Neural cell (in vitro differentiated cells): Measurements from ENCODE around the gene MT1M.

Source experiments
- EP300 ChIP-seq: fragments of 450-650 bp; conservative IDR thresholded peaks from 2 replicates; pipeline ENCODE4 v1.6.1; 2014; ENCODE audit warnings: antibody characterized with exemption, mild to moderate bottlenecking, moderate library complexity; ENCODE audit not compliant: poor library complexity, severe bottlenecking
- EZH2 ChIP-seq: fragments of 200-600, 300-800 bp; shearing (Covaris generic), sonication (generic); IDR thresholded peaks from 2 replicates; pipeline ENCODE4 v1.6.1; 2014; ENCODE audit warnings: antibody characterized with exemption, low read length, borderline replicate concordance, mild to moderate bottlenecking; ENCODE audit not compliant: insufficient read depth, poor library complexity, severe bottlenecking
- MXI1 ChIP-seq: fragments of 450-650 bp; conservative IDR thresholded peaks from 2 replicates; pipeline ENCODE4 v1.6.1; 2014; ENCODE audit warnings: antibody characterized with exemption, mild to moderate bottlenecking; ENCODE audit not compliant: poor library complexity, severe bottlenecking
- POLR2AphosphoS5 ChIP-seq: IDR thresholded peaks from 2 replicates; pipeline ENCODE4 v1.6.1; 2012
- RAD21 ChIP-seq: fragments of 450-650 bp; conservative IDR thresholded peaks from 2 replicates; pipeline ENCODE4 v1.6.1; 2014; ENCODE audit warnings: antibody characterized with exemption, mild to moderate bottlenecking, moderate library complexity
- SMC3 ChIP-seq: fragments of 450-650 bp; conservative IDR thresholded peaks from 2 replicates; pipeline ENCODE4 v1.6.1; 2014; ENCODE audit warnings: antibody characterized with exemption, mild to moderate bottlenecking, moderate library complexity; ENCODE audit not compliant: poor library complexity
- TAF1 ChIP-seq: IDR thresholded peaks from 2 replicates; pipeline ENCODE4 v1.6.1; 2012; ENCODE audit warnings: low read depth
- TF ChIP-seq, protein P1 (sequence below): fragments of 450-650 bp; IDR thresholded peaks from 2 replicates; pipeline ENCODE4 v1.5.1; 2014; ENCODE audit warnings: antibody characterized with exemption, mild to moderate bottlenecking, moderate library complexity; ENCODE audit not compliant: poor library complexity, severe bottlenecking
- TF ChIP-seq, protein P2 (sequence below): IDR thresholded peaks from 2 replicates; pipeline ENCODE4 v1.6.1; 2012; ENCODE audit warnings: borderline replicate concordance

DNA sequence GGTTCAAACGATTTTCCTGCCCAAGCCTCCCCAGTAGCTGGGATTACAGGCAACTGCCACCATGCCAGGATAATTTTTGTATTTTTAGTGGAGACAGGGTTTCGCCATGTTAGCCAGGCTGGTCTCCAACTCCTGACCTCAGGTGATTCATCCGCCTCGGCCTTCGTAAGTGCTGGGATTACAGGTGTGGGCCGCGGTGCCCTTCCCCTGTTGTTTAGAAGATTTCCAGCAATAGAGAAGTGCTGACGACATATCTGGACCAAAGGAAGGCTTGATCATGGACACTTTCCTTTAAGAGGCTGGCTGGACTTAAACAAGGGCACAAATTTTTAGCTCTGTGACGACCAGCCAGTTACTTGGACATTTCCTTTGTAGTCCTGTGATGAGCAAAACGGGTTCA lies 1.3 kb upstream of the MT1M start:
- no peak for TF ChIP-seq TAF1
- TF ChIP-seq, protein P1, sequence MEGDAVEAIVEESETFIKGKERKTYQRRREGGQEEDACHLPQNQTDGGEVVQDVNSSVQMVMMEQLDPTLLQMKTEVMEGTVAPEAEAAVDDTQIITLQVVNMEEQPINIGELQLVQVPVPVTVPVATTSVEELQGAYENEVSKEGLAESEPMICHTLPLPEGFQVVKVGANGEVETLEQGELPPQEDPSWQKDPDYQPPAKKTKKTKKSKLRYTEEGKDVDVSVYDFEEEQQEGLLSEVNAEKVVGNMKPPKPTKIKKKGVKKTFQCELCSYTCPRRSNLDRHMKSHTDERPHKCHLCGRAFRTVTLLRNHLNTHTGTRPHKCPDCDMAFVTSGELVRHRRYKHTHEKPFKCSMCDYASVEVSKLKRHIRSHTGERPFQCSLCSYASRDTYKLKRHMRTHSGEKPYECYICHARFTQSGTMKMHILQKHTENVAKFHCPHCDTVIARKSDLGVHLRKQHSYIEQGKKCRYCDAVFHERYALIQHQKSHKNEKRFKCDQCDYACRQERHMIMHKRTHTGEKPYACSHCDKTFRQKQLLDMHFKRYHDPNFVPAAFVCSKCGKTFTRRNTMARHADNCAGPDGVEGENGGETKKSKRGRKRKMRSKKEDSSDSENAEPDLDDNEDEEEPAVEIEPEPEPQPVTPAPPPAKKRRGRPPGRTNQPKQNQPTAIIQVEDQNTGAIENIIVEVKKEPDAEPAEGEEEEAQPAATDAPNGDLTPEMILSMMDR = no peak
- TF ChIP-seq, protein P2, sequence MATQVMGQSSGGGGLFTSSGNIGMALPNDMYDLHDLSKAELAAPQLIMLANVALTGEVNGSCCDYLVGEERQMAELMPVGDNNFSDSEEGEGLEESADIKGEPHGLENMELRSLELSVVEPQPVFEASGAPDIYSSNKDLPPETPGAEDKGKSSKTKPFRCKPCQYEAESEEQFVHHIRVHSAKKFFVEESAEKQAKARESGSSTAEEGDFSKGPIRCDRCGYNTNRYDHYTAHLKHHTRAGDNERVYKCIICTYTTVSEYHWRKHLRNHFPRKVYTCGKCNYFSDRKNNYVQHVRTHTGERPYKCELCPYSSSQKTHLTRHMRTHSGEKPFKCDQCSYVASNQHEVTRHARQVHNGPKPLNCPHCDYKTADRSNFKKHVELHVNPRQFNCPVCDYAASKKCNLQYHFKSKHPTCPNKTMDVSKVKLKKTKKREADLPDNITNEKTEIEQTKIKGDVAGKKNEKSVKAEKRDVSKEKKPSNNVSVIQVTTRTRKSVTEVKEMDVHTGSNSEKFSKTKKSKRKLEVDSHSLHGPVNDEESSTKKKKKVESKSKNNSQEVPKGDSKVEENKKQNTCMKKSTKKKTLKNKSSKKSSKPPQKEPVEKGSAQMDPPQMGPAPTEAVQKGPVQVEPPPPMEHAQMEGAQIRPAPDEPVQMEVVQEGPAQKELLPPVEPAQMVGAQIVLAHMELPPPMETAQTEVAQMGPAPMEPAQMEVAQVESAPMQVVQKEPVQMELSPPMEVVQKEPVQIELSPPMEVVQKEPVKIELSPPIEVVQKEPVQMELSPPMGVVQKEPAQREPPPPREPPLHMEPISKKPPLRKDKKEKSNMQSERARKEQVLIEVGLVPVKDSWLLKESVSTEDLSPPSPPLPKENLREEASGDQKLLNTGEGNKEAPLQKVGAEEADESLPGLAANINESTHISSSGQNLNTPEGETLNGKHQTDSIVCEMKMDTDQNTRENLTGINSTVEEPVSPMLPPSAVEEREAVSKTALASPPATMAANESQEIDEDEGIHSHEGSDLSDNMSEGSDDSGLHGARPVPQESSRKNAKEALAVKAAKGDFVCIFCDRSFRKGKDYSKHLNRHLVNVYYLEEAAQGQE = no peak
- TF ChIP-seq MXI1 = no peak
- TF ChIP-seq RAD21 = no peak
- no peak for TF ChIP-seq POLR2AphosphoS5
- TF ChIP-seq SMC3 = no peak
- TF ChIP-seq EP300 = no peak
- no peak for TF ChIP-seq EZH2
